Head of caudate nucleus (tissue), 42 donors: ENCODE data around the gene CADM1.
"Not testable (repeated sequence)": the region's sequence is repeated elsewhere in the genome, so short reads cannot be mapped to it uniquely, and the experiment has no call there.

Source experiments
- DNase-seq, 42 donors: peaks; one replicate each; pipeline versions ENCODE4 v3.0.0 to v3.0.0-alpha.2; 2020 to 2021; ENCODE audit warnings: mixed read lengths in 7 of 42
- intact Hi-C: fragments of 100-400 bp; cut with DNase I; formaldehyde crosslinking; loops from one replicate; pipeline ENCODE4 v1.15.0; 2022

The CADM1 gene

GRCh38 chr11:115493905-115494304 lies 10.3 kb downstream of the CADM1 start:
- intact Hi-C loops: no loop called here

GRCh38 chr11:115493488-115493887 lies 10.7 kb downstream of the CADM1 start:
- no peak for DNase-seq
- intact Hi-C loops: no loop called here

More at GRCh38 chr11:115493905-115494304, 10.3 kb downstream of the CADM1 start:
- DNase-seq: no peak

DNA sequence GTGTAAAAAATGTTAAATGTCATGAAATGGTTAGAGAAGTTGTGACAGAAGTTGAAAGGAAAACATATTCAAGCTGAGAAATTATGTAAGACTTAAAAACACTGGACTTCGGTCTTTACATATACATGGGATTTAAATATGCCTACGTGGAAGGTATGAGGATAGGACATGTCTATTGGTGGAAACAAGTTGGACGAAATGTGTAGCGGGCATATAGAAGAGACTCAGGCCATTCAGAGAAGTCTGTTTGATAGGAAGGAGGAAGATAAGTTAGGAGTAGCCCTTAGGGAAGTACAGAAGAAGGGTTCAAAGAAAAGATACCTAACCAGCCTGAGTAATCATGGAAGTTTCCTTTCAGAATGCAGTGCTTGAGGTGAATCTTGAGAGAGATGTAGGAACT lies 14.7 kb downstream of the CADM1 start:
- intact Hi-C loops: no loop called here
- DNase-seq: no peak

GRCh38 chr11:115488945-115489344 lies 15.3 kb downstream of the CADM1 start:
- no peak for DNase-seq
- intact Hi-C loops: no loop called here

GRCh38 chr11:115481528-115481927 lies 22.7 kb downstream of the CADM1 start:
- DNase-seq: no peak
- intact Hi-C loops: no loop called here

DNA sequence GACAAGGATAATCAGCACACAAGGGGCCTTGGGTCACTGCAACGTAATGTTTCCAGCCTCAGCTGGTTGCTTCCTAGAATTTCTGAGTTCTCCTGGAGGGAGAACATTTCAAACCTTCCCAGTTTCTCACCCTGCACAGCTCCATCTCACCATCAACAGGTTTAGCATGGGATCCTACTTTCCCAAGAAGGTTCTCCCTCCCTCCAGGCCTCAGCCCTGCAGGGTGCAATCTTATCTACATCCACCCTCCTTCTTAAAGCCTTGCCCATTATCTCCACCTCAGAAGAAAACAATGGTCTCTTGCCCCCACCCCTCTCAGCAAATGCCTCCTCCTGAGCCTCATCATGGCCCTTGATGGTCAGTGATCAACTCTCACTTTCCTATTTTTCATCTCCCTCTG lies 23.6 kb downstream of the CADM1 start:
- intact Hi-C loops: no loop called here
- DNase-seq: no peak

DNA sequence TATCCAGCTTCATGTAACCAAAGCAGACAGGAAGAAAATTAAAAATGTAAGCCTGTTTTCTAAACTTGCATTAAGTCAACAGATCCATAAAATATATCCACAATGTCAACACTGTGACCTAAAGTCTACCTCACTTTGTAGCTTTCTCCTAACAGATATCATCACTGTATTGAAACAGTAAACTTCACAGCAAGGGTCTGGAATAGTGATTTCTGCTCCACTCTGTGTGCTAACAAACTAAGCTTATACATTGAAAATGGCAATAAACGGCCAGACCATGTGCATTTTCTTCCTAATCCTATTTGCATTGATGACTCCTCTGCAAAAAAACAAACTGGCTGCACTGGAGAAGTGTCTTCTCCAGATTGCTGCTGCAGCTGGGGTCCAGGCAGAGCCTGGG lies 26.8 kb downstream of the CADM1 start:
- intact Hi-C loops: no loop called here
- DNase-seq: no peak

DNA sequence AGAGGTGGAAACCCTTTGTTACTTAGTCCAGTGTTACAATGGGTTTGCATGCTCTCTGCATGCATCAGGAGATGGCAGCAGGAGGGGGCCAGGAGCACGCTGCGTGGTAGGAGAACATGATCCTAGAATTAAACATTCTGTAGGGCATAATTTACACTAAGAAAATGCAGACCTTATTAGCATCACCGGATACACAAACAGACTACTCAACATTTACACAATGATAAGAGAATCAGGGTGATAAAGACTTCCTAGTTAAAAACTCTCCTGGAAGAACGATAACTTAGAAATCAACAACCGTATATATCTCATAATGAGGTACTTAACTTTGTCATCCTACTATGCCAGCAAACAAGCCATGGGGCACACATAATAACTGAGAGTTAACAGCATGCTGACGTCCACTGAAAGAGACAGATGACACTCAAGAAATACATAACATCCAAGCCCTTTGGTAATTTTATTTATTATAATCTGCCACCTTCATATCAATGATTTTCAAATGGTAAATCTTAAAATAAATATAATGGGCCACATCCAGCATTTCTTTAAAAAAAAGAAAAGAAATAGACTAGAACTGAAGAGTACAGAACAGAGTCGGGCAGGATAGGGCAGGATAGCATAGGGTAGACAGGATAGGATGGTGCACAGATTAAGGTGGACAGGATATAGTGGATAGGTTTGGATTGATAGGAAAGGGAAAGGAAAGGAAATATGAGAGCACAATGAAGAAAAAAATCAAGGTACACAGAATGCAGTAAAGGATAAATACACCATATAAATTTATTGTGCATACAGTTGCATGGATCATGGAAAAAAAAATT lies 27.5 kb downstream of the CADM1 start:
- DNase-seq: no peak
- intact Hi-C loops: no loop called here

DNA sequence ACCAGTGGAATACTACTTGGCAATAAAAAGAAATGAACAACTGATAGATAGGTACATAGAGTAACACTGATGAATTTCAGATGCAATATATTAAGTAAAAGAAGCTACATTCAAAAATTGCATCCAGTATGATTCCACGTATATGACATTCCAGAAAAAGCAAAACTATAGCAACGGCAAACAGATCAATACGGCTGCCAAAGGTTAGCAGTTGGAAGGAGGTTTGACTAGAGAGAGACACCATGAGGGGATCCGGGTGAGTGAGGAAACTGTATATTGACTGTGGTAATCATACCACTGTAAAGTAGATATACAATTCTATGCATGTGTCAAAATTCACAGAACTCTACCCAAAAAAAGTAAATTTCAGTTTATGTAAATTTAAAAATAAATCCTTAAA lies 28.7 kb downstream of the CADM1 start:
- intact Hi-C loops: no loop called here
- DNase-seq: no peak

- DNase-seq, intact Hi-C loops: not testable (repeated sequence)
Observed at GRCh38 chr11:115474306-115474705, 29.9 kb downstream of the CADM1 start.

GRCh38 chr11:115473167-115473566 lies 31.0 kb downstream of the CADM1 start:
- intact Hi-C loops: no loop called here
- no peak for DNase-seq

GRCh38 chr11:115471367-115471766 lies 32.8 kb downstream of the CADM1 start:
- peak in 14 of 42 donors; percentile 5 to 69 (median 22) for DNase-seq
- intact Hi-C loops: no loop called here

GRCh38 chr11:115470928-115471327 lies 33.3 kb downstream of the CADM1 start:
- DNase-seq: no peak
- intact Hi-C loops: no loop called here

- intact Hi-C loops: no loop called here
- DNase-seq: no peak
Observed at GRCh38 chr11:115469361-115469760, 34.9 kb downstream of the CADM1 start.

- DNase-seq: no peak
- intact Hi-C loops: no loop called here
Observed at GRCh38 chr11:115466122-115466521, 38.1 kb downstream of the CADM1 start.

DNA sequence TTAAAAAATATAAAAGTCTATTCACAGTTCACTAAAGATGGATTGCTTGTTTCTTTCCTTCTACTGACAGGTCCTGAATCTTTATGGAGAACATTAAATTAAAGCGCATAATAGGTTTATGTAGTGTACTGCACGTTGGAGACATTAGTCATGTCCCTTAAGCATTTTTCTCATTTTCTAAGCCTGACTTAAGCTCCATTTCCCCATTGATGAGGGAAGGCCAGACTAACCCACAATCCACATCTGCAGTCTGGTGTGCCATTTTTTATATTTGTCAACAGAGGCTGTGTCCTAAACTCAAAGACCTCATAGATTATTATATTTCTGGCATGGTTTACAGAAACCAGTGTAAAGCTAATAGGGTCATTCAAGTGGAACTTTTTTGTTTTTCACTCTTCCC lies 39.9 kb downstream of the CADM1 start:
- intact Hi-C loops: no loop called here

DNA sequence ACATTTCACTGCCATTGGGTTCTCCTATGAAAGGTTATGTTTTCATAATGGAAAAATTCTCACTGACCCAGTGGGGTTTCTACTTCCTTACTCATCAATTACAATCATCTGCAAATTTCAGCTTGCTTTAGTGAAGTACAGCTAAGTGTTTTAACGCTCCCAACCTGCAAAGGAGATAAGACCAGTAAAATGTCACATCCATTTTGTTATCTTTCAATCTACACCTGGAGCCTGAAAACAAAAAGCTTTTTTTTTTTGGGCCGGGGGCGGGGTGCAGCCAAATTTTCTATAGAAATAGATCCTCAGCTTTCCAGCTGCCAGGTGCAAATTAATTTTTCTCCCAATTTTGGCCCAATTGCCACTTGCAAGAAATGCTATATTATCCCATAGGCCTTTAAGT lies 40.6 kb downstream of the CADM1 start:
- intact Hi-C loops: no loop called here
- DNase-seq: no peak

More for the DNA sequence above, 39.9 kb downstream of the CADM1 start:
- no peak for DNase-seq

DNA sequence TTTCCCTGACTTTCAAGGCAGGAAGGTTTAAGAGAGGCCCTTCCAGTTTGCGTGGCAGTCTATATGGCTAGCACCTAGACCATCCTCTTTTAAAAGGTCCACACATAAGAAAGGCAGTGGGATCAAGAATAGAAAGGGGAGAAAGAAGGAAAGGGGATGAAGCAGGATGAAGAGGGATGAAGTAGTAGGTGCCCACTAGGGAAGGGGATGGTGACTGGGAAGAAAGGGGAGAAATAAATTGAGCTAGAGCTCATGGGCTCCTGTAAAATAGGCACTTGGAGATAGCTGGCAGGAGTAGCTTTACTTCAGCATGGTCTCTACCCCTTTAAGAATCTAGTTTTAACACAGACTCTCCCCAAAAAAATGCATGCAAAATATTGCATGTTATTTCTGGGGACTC lies 41.5 kb downstream of the CADM1 start:
- intact Hi-C loops: no loop called here
- DNase-seq: no peak

GRCh38 chr11:115462004-115462541 lies 42.1 kb downstream of the CADM1 start:
- peak in 1 of 42 donors; percentile 8 for DNase-seq
- intact Hi-C loops: no loop called here

GRCh38 chr11:115460512-115460911 lies 43.7 kb downstream of the CADM1 start:
- intact Hi-C loops: no loop called here
- DNase-seq: no peak

DNA sequence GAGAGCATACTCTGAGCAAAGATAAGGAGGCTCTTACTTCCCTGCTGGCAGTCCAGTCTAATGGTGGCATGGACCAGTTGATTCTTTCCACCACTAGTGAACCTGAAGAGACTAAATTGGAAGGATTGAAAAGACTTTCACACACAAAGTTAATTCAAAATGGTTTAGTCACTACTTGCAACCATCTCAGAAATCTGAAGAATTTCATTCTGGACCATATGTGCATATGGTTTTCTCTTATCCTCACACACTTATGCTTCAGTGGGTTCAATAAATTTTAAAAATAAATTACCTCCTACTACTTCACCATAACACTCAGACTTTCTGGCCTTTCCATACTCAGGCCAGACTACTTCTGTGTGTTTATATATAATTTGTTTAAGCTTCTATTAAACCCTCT lies 44.7 kb downstream of the CADM1 start:
- intact Hi-C loops: no loop called here
- DNase-seq: no peak
